GM20000 (cell line): ENCODE results near the gene AFF1.

ENCODE experiments used
- DNase-seq: peaks from one replicate; pipeline ENCODE4 v3.0.0; 2012; ENCODE audit warnings: low spot score
- CTCF ChIP-seq: IDR thresholded peaks from 2 replicates; pipeline ENCODE4 v1.5.1; 2012; ENCODE audit warnings: mild to moderate bottlenecking, control low read depth; ENCODE audit errors: extremely low read depth, missing control alignments

The AFF1 gene

GRCh38 chr4:86967798-86968197, 33.0 kb downstream of the AFF1 start:
- no peak for DNase-seq
- no peak for TF ChIP-seq CTCF

GRCh38 chr4:86968547-86968946, 33.7 kb downstream of the AFF1 start:
- no peak for DNase-seq
- TF ChIP-seq CTCF = no peak

GRCh38 chr4:86970447-86971354, 35.9 kb downstream of the AFF1 start:
- TF ChIP-seq CTCF = no peak
- no peak for DNase-seq

- no peak for DNase-seq
Observed at GRCh38 chr4:86971355-86971683, 36.5 kb downstream of the AFF1 start.

GRCh38 chr4:86972997-86973396, 38.2 kb downstream of the AFF1 start:
- TF ChIP-seq CTCF = no peak
- DNase-seq = no peak

More at GRCh38 chr4:86971355-86971683, 36.5 kb downstream of the AFF1 start:
- TF ChIP-seq CTCF = no peak

- TF ChIP-seq CTCF = no peak
- no peak for DNase-seq
Observed at GRCh38 chr4:86973668-86974067, 38.9 kb downstream of the AFF1 start.

GRCh38 chr4:86974551-86974994, 39.8 kb downstream of the AFF1 start:
- no peak for TF ChIP-seq CTCF
- DNase-seq = no peak
